GM18502 (cell line): Measurements from ENCODE around the gene C1QTNF7.

Experiments used
- ATAC-seq: cut with Tn5 transposase; IDR thresholded peaks from one replicate; pipeline ENCODE4 v1.9.1; 2021; ENCODE audit warnings: mild to moderate bottlenecking; ENCODE audit not compliant: unreplicated experiment, poor library complexity

C1QTNF7 gene

GRCh38 chr4:15427701-15428100 lies at the start of gene C1QTNF7:
C1QTNF7 (plus strand) TSS chr4:15428033; CDS start chr4:15435744, 7,711 bp downstream.
- no peak for ATAC-seq

GRCh38 chr4:15378062-15378461 lies 49.8 kb upstream of the C1QTNF7 start:
- ATAC-seq = no peak

DNA sequence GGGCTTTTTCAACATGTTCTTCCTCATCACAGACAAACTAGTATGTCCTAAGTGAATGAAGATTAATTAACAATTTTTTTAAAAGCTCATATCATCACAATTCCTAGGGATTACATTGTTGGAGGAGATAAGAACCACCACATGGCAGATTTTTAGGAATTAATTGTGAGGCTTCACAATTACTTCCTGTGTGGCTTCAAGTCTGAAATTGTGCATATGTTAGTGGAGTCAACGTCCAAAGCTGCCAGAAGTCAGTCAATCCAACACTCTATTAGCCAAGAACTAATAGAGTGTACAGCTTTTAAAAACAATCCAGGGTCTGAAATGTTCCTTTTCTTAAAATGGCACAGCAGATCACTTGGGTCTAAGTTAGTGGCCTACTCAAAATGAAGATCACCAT lies 49.3 kb upstream of the C1QTNF7 start:
- ATAC-seq = no peak

GRCh38 chr4:15381806-15382338 lies 46.0 kb upstream of the C1QTNF7 start:
- ATAC-seq = no peak

DNA sequence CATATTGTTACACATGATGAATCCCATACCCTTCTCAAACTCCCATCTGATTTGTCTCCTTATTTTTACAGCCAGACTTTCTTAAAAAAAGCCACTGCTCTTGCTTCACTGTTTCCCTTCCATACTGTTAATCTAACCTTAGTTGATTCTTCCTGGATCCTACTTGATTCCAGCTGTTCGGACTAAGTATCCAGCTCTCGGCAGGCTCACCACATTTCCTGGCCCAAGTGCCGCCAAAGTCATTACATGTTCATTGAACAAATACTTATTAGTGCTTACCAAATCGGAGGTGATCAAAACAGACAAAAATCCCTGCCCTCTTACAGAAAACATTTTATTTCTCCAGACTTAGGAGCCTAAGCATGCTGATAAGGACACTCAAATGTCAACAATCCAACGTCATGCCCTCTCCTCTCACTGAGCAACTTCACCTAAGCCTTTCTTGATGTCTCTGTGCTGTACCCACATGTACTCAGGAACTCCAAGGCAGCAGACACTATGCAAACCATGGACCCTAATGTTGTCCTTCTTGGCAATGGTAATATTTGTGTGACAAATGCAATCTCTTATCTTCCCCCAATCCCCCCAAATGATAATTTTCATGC lies 45.1 kb upstream of the C1QTNF7 start:
- no peak for ATAC-seq

DNA sequence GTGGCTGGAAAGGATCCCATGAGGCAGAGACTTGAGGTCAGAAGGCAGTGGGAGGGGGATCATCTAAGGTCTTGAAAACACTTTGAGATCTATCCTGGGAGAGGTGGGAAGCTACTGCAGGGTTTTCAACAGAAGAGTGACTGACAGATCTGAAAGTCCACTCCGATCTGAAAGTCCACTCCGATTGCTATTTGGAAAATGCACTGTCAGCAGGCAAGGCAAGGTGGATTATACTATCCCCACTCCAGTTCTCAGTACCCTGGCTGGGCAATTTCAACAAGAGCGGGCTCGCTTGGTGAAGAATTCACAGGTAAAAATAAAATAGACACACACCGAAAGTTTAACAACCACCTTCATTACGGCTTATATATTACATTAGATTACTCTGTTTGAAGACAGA lies 42.3 kb upstream of the C1QTNF7 start:
- ATAC-seq = no peak

DNA sequence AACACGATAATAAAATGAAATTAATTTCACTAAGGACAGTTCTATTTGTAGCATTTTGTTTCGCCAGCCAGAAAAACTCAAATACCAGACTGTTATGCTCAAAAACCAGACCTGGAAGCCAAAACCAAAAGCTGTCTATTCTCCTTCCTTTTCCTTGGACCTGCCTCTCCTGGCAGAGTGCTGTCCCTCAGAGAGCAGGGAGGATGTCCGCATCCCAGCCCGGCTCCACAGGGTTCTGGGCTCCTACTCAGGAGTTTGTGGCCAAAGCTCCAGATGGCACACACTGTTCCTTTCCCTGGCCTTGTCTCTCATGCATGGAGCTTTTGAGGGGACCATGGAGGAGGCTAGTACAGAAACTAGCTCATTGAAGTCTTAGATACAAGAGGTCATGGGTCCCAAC lies 41.9 kb upstream of the C1QTNF7 start:
- no peak for ATAC-seq

GRCh38 chr4:15390494-15390893 lies 37.3 kb upstream of the C1QTNF7 start:
- ATAC-seq = no peak

DNA sequence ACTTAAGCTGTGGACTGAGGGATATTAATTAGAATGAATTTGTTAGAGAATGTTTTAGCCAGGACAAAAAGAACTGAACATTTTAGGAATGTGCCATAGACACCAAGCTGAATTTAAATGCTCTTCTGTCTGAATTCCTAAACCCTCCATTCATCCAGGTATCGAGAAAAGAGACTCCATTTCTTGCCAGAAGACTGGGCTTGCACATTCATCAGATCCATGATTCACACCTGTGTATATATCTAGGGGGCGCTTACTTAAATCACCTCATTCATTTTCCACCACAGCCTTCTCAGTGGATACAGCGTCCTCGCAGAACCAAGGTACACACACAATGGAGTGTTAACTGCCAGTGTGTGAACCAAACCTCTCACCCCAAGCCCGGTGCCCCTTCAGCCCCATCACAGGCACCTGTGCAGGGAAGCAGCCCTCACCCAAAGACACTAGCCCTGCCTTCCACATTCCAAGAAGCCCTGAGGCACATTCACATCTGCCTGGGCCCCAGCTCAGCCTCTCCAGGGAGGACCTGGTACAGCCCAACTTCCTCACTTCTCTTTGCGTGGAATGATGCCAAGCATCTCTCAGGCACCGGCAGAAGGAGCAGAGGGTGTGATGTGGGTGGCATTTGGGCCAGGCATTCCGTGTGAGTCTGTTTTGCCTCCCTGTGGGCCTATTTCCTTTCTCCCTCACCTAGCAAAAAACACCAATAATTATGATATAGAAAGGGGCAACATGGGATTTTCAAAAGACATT lies 35.6 kb upstream of the C1QTNF7 start:
- no peak for ATAC-seq

DNA sequence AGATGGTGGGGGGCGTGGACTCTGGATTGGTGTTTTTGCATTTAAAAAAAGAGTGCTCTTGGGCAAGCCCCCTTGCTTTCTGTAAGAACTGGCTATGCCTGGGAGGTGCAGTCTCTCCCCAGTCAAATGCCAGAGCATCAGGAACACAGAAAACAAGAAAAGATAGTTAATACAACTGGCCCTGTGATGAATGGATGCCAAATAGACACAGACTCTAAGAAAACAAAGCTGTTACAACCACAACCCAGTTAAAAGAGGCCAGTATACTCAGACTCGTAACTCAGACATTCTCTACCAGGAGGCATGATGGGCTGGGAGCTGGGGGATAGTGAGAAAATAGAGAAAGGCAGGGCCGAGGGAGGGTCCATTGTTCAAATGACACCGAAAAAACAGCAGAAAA lies 32.5 kb upstream of the C1QTNF7 start:
- ATAC-seq = no peak

- ATAC-seq = peak; percentile 79
Observed at GRCh38 chr4:15396157-15396800, 31.6 kb upstream of the C1QTNF7 start.

GRCh38 chr4:15398001-15398400 lies 29.8 kb upstream of the C1QTNF7 start:
- ATAC-seq = no peak

DNA sequence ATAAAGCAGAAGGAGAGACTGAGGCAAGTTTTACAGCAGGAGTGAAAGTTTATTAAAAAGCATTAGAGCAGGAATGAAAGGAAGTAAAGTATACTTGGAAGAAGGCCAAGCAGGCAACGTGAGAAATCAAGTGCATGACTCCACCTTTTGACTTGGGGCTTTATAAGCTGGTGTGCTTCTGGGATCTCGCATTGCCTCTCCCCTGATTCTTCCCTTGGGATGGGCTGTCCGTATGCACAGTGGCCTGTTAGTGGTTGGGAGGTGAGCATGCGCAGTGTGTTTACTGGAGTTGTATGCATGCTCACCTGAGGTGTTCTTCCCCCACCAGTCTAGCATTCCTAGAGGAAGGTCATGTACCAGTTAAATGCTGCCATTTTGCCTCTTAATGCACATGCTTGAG lies 29.1 kb upstream of the C1QTNF7 start:
- no peak for ATAC-seq

- no peak for ATAC-seq
Observed at GRCh38 chr4:15400226-15400625, 27.6 kb upstream of the C1QTNF7 start.

GRCh38 chr4:15400981-15401671 lies 26.7 kb upstream of the C1QTNF7 start:
- peak; percentile 75 for ATAC-seq

- no peak for ATAC-seq
Observed at GRCh38 chr4:15402146-15402545, 25.7 kb upstream of the C1QTNF7 start.

GRCh38 chr4:15402974-15403373 lies 24.9 kb upstream of the C1QTNF7 start:
- ATAC-seq = no peak

GRCh38 chr4:15405018-15405417 lies 22.8 kb upstream of the C1QTNF7 start:
- no peak for ATAC-seq

DNA sequence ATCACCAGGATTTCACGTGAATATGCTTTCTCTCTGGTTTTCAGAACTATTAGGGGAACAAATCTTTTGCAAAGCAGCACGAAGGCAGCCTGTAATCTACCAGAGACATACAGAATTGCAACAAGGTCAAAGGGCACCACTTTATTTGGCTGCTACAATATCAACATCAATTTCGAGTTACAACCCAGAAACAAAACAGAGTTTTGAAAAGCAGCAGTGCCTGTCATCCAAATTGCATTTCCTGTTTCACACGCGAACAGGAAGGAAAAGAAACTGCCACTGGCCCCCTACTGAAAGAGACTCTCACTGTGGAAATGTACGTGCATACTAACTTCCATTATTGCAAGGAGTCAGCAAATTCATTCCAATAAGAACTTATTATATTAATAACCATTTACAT lies 17.1 kb upstream of the C1QTNF7 start:
- no peak for ATAC-seq

GRCh38 chr4:15412461-15412860 lies 15.4 kb upstream of the C1QTNF7 start:
- no peak for ATAC-seq
